ENCODE data around the gene CBLB.
A peak's percentile ranks its signal among the peaks of the same experiment; 100 is the strongest.

Gene CBLB
- total RNA-seq, result 80.4 to 117 (median 110) reads per million in 3 donors

- Histone ChIP-seq H3K9me3 (ENCODE audit: control insufficient read depth, low read length) (no peaks in the 10 kb centered on the region), H3K4me1 (ENCODE audit: control insufficient read depth, insufficient read depth, low read length, poor library complexity, severe bottlenecking) (peaks cover 21% of the 10 kb centered on the region)
Observed at GRCh38 chr3:105868742-105869530, at the start of gene CBLB. Gene CBLB, minus strand, starts transcription at chr3:105869012. Its CDS starts 1,435 bp downstream, at chr3:105867577.

GRCh38 chr3:105916767-105917166 is 48.0 kb upstream of the CBLB start:
- no peaks in the 10 kb centered on the region for H3K36me3 ChIP-seq (ENCODE audit: control insufficient read depth, insufficient read depth, low read length)
- no peaks in the 10 kb centered on the region for H3K4me1 ChIP-seq (ENCODE audit: control insufficient read depth, insufficient read depth, low read length, poor library complexity, severe bottlenecking)
- H3K27ac ChIP-seq (ENCODE audit: insufficient read depth, low read length, poor library complexity, severe bottlenecking), result no peak overlapping the region
- H3K9me3 ChIP-seq (ENCODE audit: control insufficient read depth, low read length), result no peaks in the 10 kb centered on the region
- DNase-seq, result no peak
- no peaks in the 10 kb centered on the region for H3K27me3 ChIP-seq (replicated peaks; ENCODE audit: control insufficient read depth, insufficient read depth, low read length, poor library complexity, severe bottlenecking)
- H3K4me3 ChIP-seq (ENCODE audit: insufficient read depth, low read depth, low read length, poor library complexity, severe bottlenecking), result no peak overlapping the region

More at GRCh38 chr3:105868742-105869530, at the start of gene CBLB:
- Histone ChIP-seq H3K36me3 (ENCODE audit: control insufficient read depth, insufficient read depth, low read length) (no peaks in the 10 kb centered on the region), H3K27me3 (replicated peaks; ENCODE audit: control insufficient read depth, insufficient read depth, low read length, poor library complexity, severe bottlenecking) (no peaks in the 10 kb centered on the region), H3K4me3 (ENCODE audit: insufficient read depth, low read depth, low read length, poor library complexity, severe bottlenecking) (peak within 1 kb of the TSS; percentile 99), H3K27ac (ENCODE audit: insufficient read depth, low read length, poor library complexity, severe bottlenecking) (peak within 1 kb of the TSS; percentile 79)
- peak; percentile 75 to 83 (median 78) for DNase-seq

- no peak overlapping the region for H3K27ac ChIP-seq (ENCODE audit: insufficient read depth, low read length, poor library complexity, severe bottlenecking)
- H3K36me3 ChIP-seq (ENCODE audit: control insufficient read depth, insufficient read depth, low read length), result no peaks in the 10 kb centered on the region
- no peaks in the 10 kb centered on the region for H3K4me1 ChIP-seq (ENCODE audit: control insufficient read depth, insufficient read depth, low read length, poor library complexity, severe bottlenecking)
- H3K9me3 ChIP-seq (ENCODE audit: control insufficient read depth, low read length), result no peaks in the 10 kb centered on the region
- H3K27me3 ChIP-seq (replicated peaks; ENCODE audit: control insufficient read depth, insufficient read depth, low read length, poor library complexity, severe bottlenecking), result no peaks in the 10 kb centered on the region
- DNase-seq, result no peak
- H3K4me3 ChIP-seq (ENCODE audit: insufficient read depth, low read depth, low read length, poor library complexity, severe bottlenecking), result no peak overlapping the region
Observed at GRCh38 chr3:105915524-105915923, 46.7 kb upstream of the CBLB start.

GRCh38 chr3:105913616-105914015 is 44.8 kb upstream of the CBLB start:
- no peak for DNase-seq
- Histone ChIP-seq H3K36me3 (ENCODE audit: control insufficient read depth, insufficient read depth, low read length) (no peaks in the 10 kb centered on the region), H3K27ac (ENCODE audit: insufficient read depth, low read length, poor library complexity, severe bottlenecking) (no peak overlapping the region), H3K27me3 (replicated peaks; ENCODE audit: control insufficient read depth, insufficient read depth, low read length, poor library complexity, severe bottlenecking) (no peaks in the 10 kb centered on the region), H3K4me3 (ENCODE audit: insufficient read depth, low read depth, low read length, poor library complexity, severe bottlenecking) (no peak overlapping the region), H3K9me3 (ENCODE audit: control insufficient read depth, low read length) (no peaks in the 10 kb centered on the region), H3K4me1 (ENCODE audit: control insufficient read depth, insufficient read depth, low read length, poor library complexity, severe bottlenecking) (no peaks in the 10 kb centered on the region)

- Histone ChIP-seq H3K9me3 (ENCODE audit: control insufficient read depth, low read length) (no peaks in the 10 kb centered on the region), H3K4me3 (ENCODE audit: insufficient read depth, low read depth, low read length, poor library complexity, severe bottlenecking) (no peak overlapping the region), H3K27ac (ENCODE audit: insufficient read depth, low read length, poor library complexity, severe bottlenecking) (no peak overlapping the region), H3K4me1 (ENCODE audit: control insufficient read depth, insufficient read depth, low read length, poor library complexity, severe bottlenecking) (no peaks in the 10 kb centered on the region), H3K36me3 (ENCODE audit: control insufficient read depth, insufficient read depth, low read length) (no peaks in the 10 kb centered on the region), H3K27me3 (replicated peaks; ENCODE audit: control insufficient read depth, insufficient read depth, low read length, poor library complexity, severe bottlenecking) (no peaks in the 10 kb centered on the region)
- no peak for DNase-seq
Observed at GRCh38 chr3:105912891-105913290, 44.1 kb upstream of the CBLB start.

GRCh38 chr3:105911496-105911895 is 42.7 kb upstream of the CBLB start:
- Histone ChIP-seq H3K36me3 (ENCODE audit: control insufficient read depth, insufficient read depth, low read length) (no peaks in the 10 kb centered on the region), H3K27ac (ENCODE audit: insufficient read depth, low read length, poor library complexity, severe bottlenecking) (no peak overlapping the region), H3K27me3 (replicated peaks; ENCODE audit: control insufficient read depth, insufficient read depth, low read length, poor library complexity, severe bottlenecking) (no peaks in the 10 kb centered on the region), H3K4me1 (ENCODE audit: control insufficient read depth, insufficient read depth, low read length, poor library complexity, severe bottlenecking) (no peaks in the 10 kb centered on the region), H3K4me3 (ENCODE audit: insufficient read depth, low read depth, low read length, poor library complexity, severe bottlenecking) (no peak overlapping the region), H3K9me3 (ENCODE audit: control insufficient read depth, low read length) (no peaks in the 10 kb centered on the region)
- DNase-seq, result no peak

GRCh38 chr3:105907777-105908176 is 39.0 kb upstream of the CBLB start:
- H3K27me3 ChIP-seq (replicated peaks; ENCODE audit: control insufficient read depth, insufficient read depth, low read length, poor library complexity, severe bottlenecking), result no peaks in the 10 kb centered on the region
- H3K4me3 ChIP-seq (ENCODE audit: insufficient read depth, low read depth, low read length, poor library complexity, severe bottlenecking), result no peak overlapping the region
- DNase-seq, result no peak
- H3K4me1 ChIP-seq (ENCODE audit: control insufficient read depth, insufficient read depth, low read length, poor library complexity, severe bottlenecking), result no peaks in the 10 kb centered on the region
- no peak overlapping the region for H3K27ac ChIP-seq (ENCODE audit: insufficient read depth, low read length, poor library complexity, severe bottlenecking)
- no peaks in the 10 kb centered on the region for H3K9me3 ChIP-seq (ENCODE audit: control insufficient read depth, low read length)
- H3K36me3 ChIP-seq (ENCODE audit: control insufficient read depth, insufficient read depth, low read length), result no peaks in the 10 kb centered on the region

- H3K27me3 ChIP-seq (replicated peaks; ENCODE audit: control insufficient read depth, insufficient read depth, low read length, poor library complexity, severe bottlenecking), result no peaks in the 10 kb centered on the region
- no peaks in the 10 kb centered on the region for H3K36me3 ChIP-seq (ENCODE audit: control insufficient read depth, insufficient read depth, low read length)
- no peaks in the 10 kb centered on the region for H3K4me1 ChIP-seq (ENCODE audit: control insufficient read depth, insufficient read depth, low read length, poor library complexity, severe bottlenecking)
- no peak overlapping the region for H3K4me3 ChIP-seq (ENCODE audit: insufficient read depth, low read depth, low read length, poor library complexity, severe bottlenecking)
- H3K9me3 ChIP-seq (ENCODE audit: control insufficient read depth, low read length), result no peaks in the 10 kb centered on the region
- DNase-seq, result no peak
- H3K27ac ChIP-seq (ENCODE audit: insufficient read depth, low read length, poor library complexity, severe bottlenecking), result no peak overlapping the region
Observed at GRCh38 chr3:105906836-105907235, 38.0 kb upstream of the CBLB start.

- Histone ChIP-seq H3K4me3 (ENCODE audit: insufficient read depth, low read depth, low read length, poor library complexity, severe bottlenecking) (no peak overlapping the region), H3K36me3 (ENCODE audit: control insufficient read depth, insufficient read depth, low read length) (no peaks in the 10 kb centered on the region), H3K27me3 (replicated peaks; ENCODE audit: control insufficient read depth, insufficient read depth, low read length, poor library complexity, severe bottlenecking) (no peaks in the 10 kb centered on the region), H3K9me3 (ENCODE audit: control insufficient read depth, low read length) (no peaks in the 10 kb centered on the region), H3K4me1 (ENCODE audit: control insufficient read depth, insufficient read depth, low read length, poor library complexity, severe bottlenecking) (no peaks in the 10 kb centered on the region), H3K27ac (ENCODE audit: insufficient read depth, low read length, poor library complexity, severe bottlenecking) (no peak overlapping the region)
- DNase-seq, result no peak
Observed at GRCh38 chr3:105906345-105906744, 37.5 kb upstream of the CBLB start.

GRCh38 chr3:105905328-105905727 is 36.5 kb upstream of the CBLB start:
- no peak overlapping the region for H3K4me3 ChIP-seq (ENCODE audit: insufficient read depth, low read depth, low read length, poor library complexity, severe bottlenecking)
- H3K4me1 ChIP-seq (ENCODE audit: control insufficient read depth, insufficient read depth, low read length, poor library complexity, severe bottlenecking), result no peaks in the 10 kb centered on the region
- no peaks in the 10 kb centered on the region for H3K9me3 ChIP-seq (ENCODE audit: control insufficient read depth, low read length)
- H3K27ac ChIP-seq (ENCODE audit: insufficient read depth, low read length, poor library complexity, severe bottlenecking), result no peak overlapping the region
- H3K27me3 ChIP-seq (replicated peaks; ENCODE audit: control insufficient read depth, insufficient read depth, low read length, poor library complexity, severe bottlenecking), result no peaks in the 10 kb centered on the region
- H3K36me3 ChIP-seq (ENCODE audit: control insufficient read depth, insufficient read depth, low read length), result no peaks in the 10 kb centered on the region
- no peak for DNase-seq
